Measurements from ENCODE around the gene ERP44. TPM values are rescaled to one million over a fixed set of nuclear protein-coding genes. Genes with fewer than 3 reads are reported as not detected.

The ERP44 gene
- polyA plus RNA-seq, 3 donors from 2014 or later, result 42.0 to 53.4 (median 46.6) TPM

GRCh38 chr9:99962680-99963261 is 136.0 kb downstream of the ERP44 start:
- no peaks in the 10 kb centered on the region for H3K9me3 Mint-ChIP-seq
- peaks cover 17 to 44% (median 28%) of the 10 kb centered on the region in 3 donors for H3K36me3 Mint-ChIP-seq
- no peak overlapping the region for H3K27ac Mint-ChIP-seq
- DNase-seq, result no peak
- H3K4me3 Mint-ChIP-seq, result no peak overlapping the region
- peaks cover 0 to 4% of the 10 kb centered on the region in 2 donors for H3K4me1 Mint-ChIP-seq
- H3K27me3 Mint-ChIP-seq (ENCODE audit: low read depth in 3 of 3), result no peaks in the 10 kb centered on the region

GRCh38 chr9:99955606-99956005 is 143.2 kb downstream of the ERP44 start:
- H3K27me3 Mint-ChIP-seq (ENCODE audit: low read depth in 3 of 3), result no peaks in the 10 kb centered on the region
- H3K9me3 Mint-ChIP-seq, result no peaks in the 10 kb centered on the region
- peak overlapping the region in 1 of 6 donors; percentile 1 for H3K27ac Mint-ChIP-seq
- no peak overlapping the region for H3K4me3 Mint-ChIP-seq
- peaks cover 9 to 32% (median 19%) of the 10 kb centered on the region in 3 donors for H3K36me3 Mint-ChIP-seq
- no peaks in the 10 kb centered on the region for H3K4me1 Mint-ChIP-seq
- no peak for DNase-seq

GRCh38 chr9:99954819-99955218 is 144.0 kb downstream of the ERP44 start:
- no peak overlapping the region for H3K4me3 Mint-ChIP-seq

GRCh38 chr9:99953861-99954507 is 144.8 kb downstream of the ERP44 start:
- Mint-ChIP-seq H3K4me1 (no peaks in the 10 kb centered on the region), H3K27ac (no peak overlapping the region), H3K9me3 (no peaks in the 10 kb centered on the region), H3K36me3 (peaks cover 7 to 29% (median 18%) of the 10 kb centered on the region in 3 donors), H3K27me3 (ENCODE audit: low read depth in 3 of 3) (no peaks in the 10 kb centered on the region), H3K4me3 (no peak overlapping the region)
- no peak for DNase-seq

More at GRCh38 chr9:99954819-99955218, 144.0 kb downstream of the ERP44 start:
- no peaks in the 10 kb centered on the region for H3K9me3 Mint-ChIP-seq
- H3K27ac Mint-ChIP-seq, result no peak overlapping the region
- no peaks in the 10 kb centered on the region for H3K27me3 Mint-ChIP-seq (ENCODE audit: low read depth in 3 of 3)
- H3K4me1 Mint-ChIP-seq, result no peaks in the 10 kb centered on the region
- peaks cover 8 to 31% (median 18%) of the 10 kb centered on the region in 3 donors for H3K36me3 Mint-ChIP-seq
- DNase-seq, result no peak

GRCh38 chr9:99948896-99949295 is 149.9 kb downstream of the ERP44 start:
- H3K4me3 Mint-ChIP-seq, result no peak overlapping the region
- H3K9me3 Mint-ChIP-seq, result no peaks in the 10 kb centered on the region
- no peaks in the 10 kb centered on the region for H3K27me3 Mint-ChIP-seq (ENCODE audit: low read depth in 3 of 3)
- no peak for DNase-seq
- H3K4me1 Mint-ChIP-seq, result peaks cover 0 to under 1% of the 10 kb centered on the region in 2 donors
- peaks cover 6 to 20% (median 16%) of the 10 kb centered on the region in 3 donors for H3K36me3 Mint-ChIP-seq
- no peak overlapping the region for H3K27ac Mint-ChIP-seq

- H3K4me3 Mint-ChIP-seq, result no peak overlapping the region
- H3K9me3 Mint-ChIP-seq, result no peaks in the 10 kb centered on the region
- no peak for DNase-seq
- H3K27ac Mint-ChIP-seq, result no peak overlapping the region
- peaks cover 0 to 5% of the 10 kb centered on the region in 2 donors for H3K4me1 Mint-ChIP-seq
- peaks cover 0 to 3% (median 0%) of the 10 kb centered on the region in 3 donors for H3K27me3 Mint-ChIP-seq (ENCODE audit: low read depth in 3 of 3)
- H3K36me3 Mint-ChIP-seq, result peaks cover 9 to 18% (median 15%) of the 10 kb centered on the region in 3 donors
Measured at GRCh38 chr9:99948482-99948881, 150.3 kb downstream of the ERP44 start.

- H3K27me3 Mint-ChIP-seq (ENCODE audit: low read depth in 3 of 3), result peaks cover 0 to 3% (median 0%) of the 10 kb centered on the region in 3 donors
- H3K27ac Mint-ChIP-seq, result no peak overlapping the region
- H3K9me3 Mint-ChIP-seq, result no peaks in the 10 kb centered on the region
- H3K4me1 Mint-ChIP-seq, result peaks cover 0 to 7% of the 10 kb centered on the region in 2 donors
- peaks cover 9 to 16% (median 12%) of the 10 kb centered on the region in 3 donors for H3K36me3 Mint-ChIP-seq
- DNase-seq, result no peak
- no peak overlapping the region for H3K4me3 Mint-ChIP-seq
Measured at GRCh38 chr9:99947395-99947794, 151.4 kb downstream of the ERP44 start.

DNA sequence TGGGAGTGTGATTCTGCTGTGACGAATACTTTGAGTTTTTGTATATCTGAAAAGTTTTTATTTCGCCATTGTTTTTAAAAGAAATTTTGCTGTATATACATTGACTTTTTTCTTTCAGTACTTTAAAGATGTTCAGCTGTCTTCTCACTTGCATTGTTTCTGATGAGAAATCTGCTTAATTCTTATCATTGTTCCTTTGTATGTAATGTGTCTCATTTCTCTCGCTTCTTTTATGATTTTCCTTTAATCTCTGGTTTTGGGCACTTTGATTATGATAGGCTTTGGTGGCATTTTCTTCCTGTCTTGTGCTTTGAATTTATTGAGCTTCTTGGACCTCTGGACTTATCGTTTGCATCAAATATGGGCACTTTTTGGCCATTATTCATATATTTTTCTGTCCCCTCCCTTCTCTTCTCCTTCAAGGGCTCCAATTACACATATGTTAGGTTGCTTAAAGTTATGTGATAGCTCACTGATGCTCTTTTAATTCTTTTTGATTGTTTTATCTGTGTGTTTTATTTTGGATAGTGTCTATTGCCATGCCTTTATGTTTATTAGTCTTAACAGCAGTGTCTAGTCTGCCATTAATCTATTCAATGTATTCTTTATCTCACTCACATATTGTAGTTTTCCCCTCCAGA is 161.7 kb downstream of the ERP44 start:
- H3K36me3 Mint-ChIP-seq, result peaks cover 10 to 21% (median 18%) of the 10 kb centered on the region in 3 donors
- peaks cover 0 to 7% (median 5%) of the 10 kb centered on the region in 6 donors for H3K9me3 Mint-ChIP-seq
- peaks cover 0 to 2% (median 0%) of the 10 kb centered on the region in 3 donors for H3K27me3 Mint-ChIP-seq (ENCODE audit: low read depth in 3 of 3)
- DNase-seq, result no peak
- peaks cover 7% of the 10 kb centered on the region in 2 donors for H3K4me1 Mint-ChIP-seq
- H3K4me3 Mint-ChIP-seq, result no peak overlapping the region
- H3K27ac Mint-ChIP-seq, result no peak overlapping the region

DNA sequence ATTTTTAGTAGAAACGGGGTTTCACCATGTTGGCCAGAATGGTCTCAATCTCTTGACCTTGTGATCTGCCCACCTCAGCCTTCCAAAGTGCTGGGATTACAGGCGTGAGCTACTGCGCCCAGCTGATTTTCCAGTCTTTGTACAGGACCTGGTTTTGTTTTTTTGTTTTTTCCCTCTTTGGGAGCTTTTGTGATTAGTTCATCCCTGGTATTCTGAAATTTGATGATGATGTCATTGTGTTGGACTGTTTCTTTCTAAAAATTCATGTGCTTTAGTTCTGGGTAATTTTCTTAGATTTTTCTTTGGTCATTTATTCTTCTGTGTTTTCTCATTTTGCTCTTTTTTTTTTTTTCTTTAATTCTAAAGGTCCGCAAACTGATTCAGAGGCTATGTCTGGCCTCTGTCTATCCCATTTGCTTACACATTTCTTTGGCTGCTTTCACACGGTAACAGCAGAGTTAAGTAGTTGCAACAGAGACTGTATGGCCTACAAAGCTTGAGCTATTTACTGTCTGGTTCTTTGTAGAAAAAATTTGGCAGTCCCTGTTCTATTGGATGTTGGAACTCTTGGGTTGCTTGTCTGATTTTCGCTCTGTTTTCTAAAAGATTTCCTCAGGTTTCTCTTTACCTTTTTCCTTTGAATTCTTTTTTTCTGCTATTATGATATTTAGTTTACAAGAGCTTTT is 167.5 kb downstream of the ERP44 start:
- Mint-ChIP-seq H3K27me3 (ENCODE audit: low read depth in 3 of 3) (peaks cover 0 to 2% (median 0%) of the 10 kb centered on the region in 3 donors), H3K36me3 (peaks cover 12 to 39% (median 31%) of the 10 kb centered on the region in 3 donors), H3K4me3 (no peak overlapping the region), H3K27ac (no peak overlapping the region), H3K9me3 (peaks cover 0 to 8% (median under 1%) of the 10 kb centered on the region in 6 donors), H3K4me1 (peaks cover 2 to 6% of the 10 kb centered on the region in 2 donors)
- DNase-seq, result no peak

DNA sequence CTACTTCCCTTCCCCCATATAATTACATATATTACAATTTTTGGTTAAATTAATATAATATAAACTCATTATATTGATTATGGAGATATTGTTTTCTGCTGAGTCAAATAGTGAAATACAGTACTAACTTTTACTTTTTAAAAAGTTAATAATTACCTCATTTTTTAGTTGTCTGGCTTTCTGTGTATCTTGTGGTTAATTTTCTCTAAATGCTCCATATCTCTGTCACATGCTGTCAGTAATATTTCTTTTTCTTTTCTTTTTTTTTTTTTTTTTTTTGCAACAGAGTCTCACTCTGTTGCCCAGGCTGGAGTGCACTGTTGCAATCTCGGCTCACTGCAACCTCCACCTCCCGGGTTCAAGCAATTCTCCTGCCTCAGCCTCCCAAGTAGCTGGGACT is 169.1 kb downstream of the ERP44 start:
- DNase-seq, result no peak
- peaks cover 0 to 5% of the 10 kb centered on the region in 2 donors for H3K4me1 Mint-ChIP-seq
- no peak overlapping the region for H3K4me3 Mint-ChIP-seq
- peaks cover 1 to 16% (median 5%) of the 10 kb centered on the region in 6 donors for H3K9me3 Mint-ChIP-seq
- no peak overlapping the region for H3K27ac Mint-ChIP-seq
- H3K27me3 Mint-ChIP-seq (ENCODE audit: low read depth in 3 of 3), result peaks cover 0 to 2% (median 0%) of the 10 kb centered on the region in 3 donors
- peaks cover 23 to 52% (median 42%) of the 10 kb centered on the region in 3 donors for H3K36me3 Mint-ChIP-seq

Other genes starting within 250 kb of the ERP44 start
- 10 to 100 TPM; 17.3 to 28.5 (median 18.8) TPM for gene STX17, start 192.3 kb downstream of the ERP44 start, polyA plus RNA-seq
- gene INVS, start 243 bp upstream of the ERP44 start, polyA plus RNA-seq, result 10 to 100 TPM in 1 of 3 donors, 1 to 10 TPM in 2; 3.4 to 12.6 (median 4.9) TPM